AG10803 (cell line): Measurements from ENCODE around the gene ZMYM1.
A peak's percentile ranks its signal among the peaks of the same experiment; 100 is the strongest.

ENCODE experiments used
- DNase-seq: peaks from one replicate; pipeline ENCODE4 v3.0.0; 2010; ENCODE audit warnings: low read depth
- H3K4me3 ChIP-seq: 2 replicates; pipeline ENCODE4 v1.5.1; 2011; ENCODE audit warnings: mild to moderate bottlenecking, low read length, control low read depth
- CTCF ChIP-seq: conservative IDR thresholded peaks from 2 replicates; pipeline ENCODE4 v1.5.1; 2011; ENCODE audit warnings: mild to moderate bottlenecking, low read length, control low read depth, inconsistent platforms

ZMYM1 gene

GRCh38 chr1:35079003-35079930, at the start of gene ZMYM1:
Gene ZMYM1 (plus strand): TSS chr1:35079385. CDS start chr1:35093988, 14,603 bp downstream.
- H3K4me3 ChIP-seq = peak within 1 kb of the TSS; percentile 85
- DNase-seq = peak; percentile 81
- no peak for TF ChIP-seq CTCF

- no peak overlapping the region; the same call in 1 of the 2 replicates for H3K4me3 ChIP-seq
Observed at GRCh38 chr1:35029761-35030160, 49.4 kb upstream of the ZMYM1 start.

GRCh38 chr1:35030338-35030737, 48.8 kb upstream of the ZMYM1 start:
- TF ChIP-seq CTCF = no peak
- no peak for DNase-seq
- peak overlapping the region; percentile 94 for H3K4me3 ChIP-seq

More at GRCh38 chr1:35029761-35030160, 49.4 kb upstream of the ZMYM1 start:
- no peak for TF ChIP-seq CTCF
- DNase-seq = peak; percentile 52

DNA sequence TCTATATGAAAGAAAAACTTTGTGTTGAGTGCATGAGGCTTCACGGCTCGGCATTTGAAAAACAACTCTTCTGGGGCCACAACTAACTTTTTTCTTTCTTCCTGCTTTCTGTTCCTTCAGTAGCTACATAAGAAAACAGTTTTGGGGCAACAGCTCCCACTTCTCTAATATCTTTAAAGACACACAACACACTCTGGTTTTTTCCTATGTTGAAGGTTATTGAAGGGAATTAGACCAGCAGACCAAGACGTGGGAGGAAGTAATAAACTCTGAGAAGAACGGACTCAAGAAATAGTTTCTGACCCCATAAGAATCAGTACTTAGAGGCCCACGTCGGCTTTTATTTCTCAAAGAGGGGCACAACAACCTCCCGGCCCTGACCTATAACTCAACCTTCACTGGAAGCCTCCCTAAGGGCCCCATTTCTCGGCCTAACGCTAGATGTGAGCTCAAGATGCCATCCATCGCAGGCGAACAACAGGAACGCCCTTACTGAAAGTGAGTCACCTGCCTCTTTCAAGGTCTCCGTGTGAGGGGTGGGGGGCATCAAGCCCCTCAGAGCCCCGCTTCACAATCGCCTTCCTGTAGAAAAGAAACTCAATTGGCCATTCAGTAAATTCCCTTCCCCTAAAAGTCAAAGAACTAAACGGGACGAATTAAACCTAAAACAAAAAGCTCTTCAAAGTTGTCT, 48.3 kb upstream of the ZMYM1 start:
- H3K4me3 ChIP-seq = peak overlapping the region; percentile 94
- peak; percentile 49 for DNase-seq
- no peak for TF ChIP-seq CTCF

- no peak for TF ChIP-seq CTCF
- peak overlapping the region; percentile 94 for H3K4me3 ChIP-seq
- no peak for DNase-seq
Observed at GRCh38 chr1:35032384-35032739, 46.8 kb upstream of the ZMYM1 start.

GRCh38 chr1:35033346-35033745, 45.8 kb upstream of the ZMYM1 start:
- no peak overlapping the region for H3K4me3 ChIP-seq
- DNase-seq = no peak
- TF ChIP-seq CTCF = no peak
